Activated CD4-positive, alpha-beta T cell treated with anti-CD3 and anti-CD28 coated beads for 1 hour (primary cell): ENCODE results near the gene PLLP.

Experiments used
- DNase-seq: peaks from one replicate; pipeline ENCODE4 v3.0.0-alpha.2; 2020

PLLP gene

DNA sequence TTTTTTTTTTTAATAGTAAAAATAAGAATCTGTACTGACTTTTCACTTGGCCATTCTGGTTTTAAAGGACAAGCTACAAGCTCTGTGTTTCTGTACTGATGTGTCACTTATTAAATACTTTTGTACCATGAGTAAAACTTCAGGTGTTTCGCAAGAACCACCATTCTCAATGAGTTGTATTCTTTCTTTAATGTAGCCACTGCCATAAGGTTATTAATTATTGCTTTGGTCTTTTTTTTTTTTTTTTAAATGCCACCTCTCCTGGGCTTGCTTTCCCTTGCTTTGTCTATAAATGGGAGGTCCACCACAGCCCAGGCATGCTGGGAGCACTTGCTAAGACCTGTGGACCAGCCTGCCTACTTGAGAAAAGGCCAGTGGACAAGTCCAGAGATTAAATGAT lies 31.0 kb downstream of the PLLP start:
- no peak for DNase-seq

DNA sequence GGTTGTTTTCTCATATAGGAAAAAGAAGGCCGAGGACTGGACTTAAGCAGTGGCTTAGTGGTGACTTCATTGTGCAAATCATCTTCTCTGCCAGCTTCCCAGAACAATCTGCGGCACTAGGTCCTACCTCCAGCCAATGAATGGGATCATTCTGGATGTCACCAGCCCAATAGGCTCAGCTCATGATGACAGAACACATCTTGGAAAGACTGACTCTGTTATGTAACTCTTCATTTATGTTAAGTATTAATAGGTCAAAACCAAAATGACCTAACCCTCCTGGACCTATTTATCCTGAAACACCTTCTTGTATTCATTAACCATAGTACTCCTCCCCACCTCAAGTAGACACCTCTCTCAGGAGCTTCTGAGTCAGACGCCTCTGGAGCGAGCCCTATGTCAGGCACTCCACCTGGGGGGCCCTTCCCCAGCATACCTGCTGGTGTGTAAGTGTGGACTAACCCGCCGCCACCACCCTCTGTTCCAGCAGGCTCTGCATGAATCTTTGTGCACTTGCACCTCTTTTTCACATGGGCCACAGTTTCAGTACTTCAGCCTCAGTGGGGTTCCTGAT lies 32.2 kb downstream of the PLLP start:
- no peak for DNase-seq

DNA sequence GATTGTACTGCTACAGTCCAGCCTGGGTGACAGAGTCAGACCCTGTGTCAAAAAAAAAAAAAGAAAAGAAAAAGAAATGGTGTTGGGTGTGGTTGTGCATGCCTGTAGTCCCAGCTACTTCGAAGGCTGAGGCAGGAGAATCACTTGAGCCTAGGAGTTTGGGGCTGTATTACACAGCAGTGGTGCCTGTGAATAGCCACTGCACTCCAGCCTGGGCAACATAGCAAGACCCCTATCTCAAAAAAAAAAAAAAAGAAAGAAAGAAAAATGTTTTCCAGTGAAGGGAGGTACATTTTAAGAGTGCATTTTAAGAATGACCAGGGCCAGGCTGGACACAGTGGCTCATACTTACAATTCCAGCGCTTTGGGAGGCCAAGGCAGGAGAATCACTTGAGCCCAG lies 33.1 kb downstream of the PLLP start:
- DNase-seq = no peak

DNA sequence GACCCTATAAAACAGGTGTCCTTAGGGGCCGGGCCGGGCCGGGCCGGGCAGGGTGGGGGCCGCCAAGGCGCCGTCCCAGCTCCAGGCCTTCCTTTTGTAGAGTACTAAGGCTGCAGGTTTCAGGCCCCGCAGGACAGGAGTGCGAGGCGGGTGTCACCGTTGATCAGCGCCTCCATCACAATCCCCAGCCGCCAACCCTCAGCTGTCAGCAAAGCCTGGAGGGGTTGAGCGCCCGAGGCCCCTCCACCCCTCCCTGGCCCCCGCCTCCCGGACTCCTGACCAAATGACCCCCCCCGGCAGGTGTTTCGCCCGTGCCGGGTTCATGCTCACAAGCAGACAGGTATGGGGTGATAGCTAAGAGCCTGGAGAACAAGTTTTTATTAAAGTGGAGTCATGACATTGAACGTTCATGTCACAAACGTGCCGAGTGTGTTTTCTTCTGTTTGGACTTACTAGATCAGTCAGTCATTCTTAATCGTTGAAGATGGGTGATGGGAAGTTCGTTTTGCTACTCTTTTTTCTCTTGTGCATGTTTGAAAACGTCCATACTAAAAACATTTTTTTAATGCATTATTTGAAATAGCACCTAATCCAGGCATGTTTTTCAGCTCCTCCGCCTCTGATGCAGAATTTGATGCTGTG lies 38.9 kb downstream of the PLLP start:
- DNase-seq = no peak

DNA sequence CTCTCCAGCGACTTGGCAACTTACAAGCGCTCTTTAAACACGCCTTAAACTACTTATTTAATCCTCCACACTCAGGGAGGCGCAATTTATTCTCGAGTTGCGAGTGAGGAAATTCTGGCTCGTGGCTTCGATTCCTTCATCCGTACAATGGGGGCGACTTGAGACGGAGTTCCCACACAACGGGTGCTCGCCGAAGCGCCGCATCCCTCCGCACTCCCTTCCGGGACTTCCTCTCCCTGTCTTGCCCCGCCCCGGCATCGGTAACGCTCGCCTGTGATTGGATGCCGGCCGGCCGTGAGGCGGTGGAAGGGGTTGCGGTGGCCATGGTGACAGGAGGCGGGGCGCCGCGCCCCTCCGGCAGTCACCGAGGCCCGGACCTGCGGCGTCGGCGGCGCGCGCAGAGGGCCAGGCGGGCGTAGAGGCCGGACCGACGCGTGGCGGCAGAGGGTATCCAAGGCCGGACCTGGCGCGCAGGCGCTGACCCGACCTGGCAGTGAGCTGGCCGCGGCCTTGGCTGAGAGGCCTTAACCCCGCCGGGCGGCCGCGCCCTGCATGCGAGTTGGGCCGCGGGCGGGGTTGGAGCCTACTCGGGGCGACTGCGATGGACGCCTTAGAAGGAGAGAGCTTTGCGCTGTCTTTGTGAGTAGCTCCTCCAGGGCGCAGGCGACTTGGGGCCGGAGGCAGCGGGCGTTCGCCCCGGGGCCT lies 39.6 kb downstream of the PLLP start, which contains the start of gene ARL2BP:
ARL2BP (plus strand) TSS at position 493 of the 705 bp plus-strand sequence; CDS start at position 602, 109 bp downstream.
- DNase-seq = peak; percentile 95

DNA sequence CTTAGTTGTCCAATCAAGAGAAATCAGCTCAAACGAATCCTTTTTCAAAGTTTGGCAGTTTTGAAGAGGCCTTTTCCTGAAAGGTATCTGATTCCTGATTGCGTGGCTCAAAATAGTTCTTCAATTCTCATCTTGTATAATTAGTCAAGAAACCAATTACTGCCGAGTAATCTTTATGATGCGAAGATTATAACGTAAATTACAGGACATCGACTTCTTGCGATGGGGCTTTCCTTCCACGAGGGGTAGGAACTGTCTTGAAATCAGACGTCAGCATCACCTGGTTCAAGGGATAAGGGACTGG lies 40.1 kb downstream of the PLLP start:
- no peak for DNase-seq

DNA sequence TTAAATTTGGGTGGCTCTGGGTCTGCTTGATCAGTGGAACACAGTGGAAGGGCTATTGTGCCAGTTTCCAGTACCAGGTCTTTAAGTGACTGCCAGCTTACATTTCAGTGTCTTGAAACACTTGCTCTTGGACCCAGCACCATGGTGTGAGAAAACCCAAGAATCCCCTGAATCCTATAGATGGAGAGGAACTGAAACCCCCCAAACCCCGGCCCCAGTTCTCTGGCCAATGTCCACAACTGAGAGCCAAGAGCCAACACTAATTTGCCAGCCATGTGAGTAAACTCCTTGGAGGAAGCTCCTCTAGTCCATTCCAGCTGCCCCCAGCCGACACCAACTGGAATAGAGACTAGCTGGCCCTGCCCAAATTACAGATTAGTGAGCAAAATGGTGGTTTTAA lies 41.8 kb downstream of the PLLP start:
- DNase-seq = no peak

DNA sequence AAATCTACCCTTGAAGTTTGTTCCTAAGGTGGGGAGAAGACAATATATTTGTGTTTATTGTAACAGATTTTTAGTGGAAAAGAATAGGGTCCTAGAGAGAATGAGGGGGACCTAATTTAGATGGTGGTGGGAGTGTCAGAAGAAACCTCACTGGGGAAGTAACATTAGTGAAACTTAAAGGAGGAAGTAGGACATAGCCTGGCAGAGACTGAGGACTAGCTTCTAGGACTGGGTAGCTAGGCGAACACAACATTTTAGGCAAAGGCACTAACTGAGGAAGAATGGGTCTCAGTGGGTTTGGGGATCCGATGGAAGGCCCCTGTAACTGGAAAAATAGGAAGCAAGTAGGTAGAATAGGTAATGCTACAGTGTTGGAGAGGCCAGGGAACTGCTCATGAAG lies 43.6 kb downstream of the PLLP start:
- no peak for DNase-seq

DNA sequence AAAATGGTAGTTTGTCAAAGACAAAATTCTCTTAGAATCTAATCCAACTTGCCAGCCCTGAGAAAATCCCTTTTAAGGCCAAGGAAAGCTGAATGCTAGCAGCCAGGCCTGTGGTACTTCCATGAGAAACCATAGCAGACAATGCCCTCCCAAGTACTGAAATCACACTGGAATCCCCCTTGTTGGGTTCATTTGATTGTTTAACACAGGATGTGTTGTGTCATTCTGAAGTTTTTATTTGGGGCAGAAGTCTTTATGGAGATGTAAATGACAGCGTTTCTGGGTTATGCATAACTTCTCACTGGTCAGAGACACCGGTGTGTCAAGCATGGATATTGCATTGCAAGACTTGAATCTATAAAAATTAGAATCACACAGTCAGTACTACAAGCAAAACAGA lies 45.4 kb downstream of the PLLP start:
- DNase-seq = no peak

DNA sequence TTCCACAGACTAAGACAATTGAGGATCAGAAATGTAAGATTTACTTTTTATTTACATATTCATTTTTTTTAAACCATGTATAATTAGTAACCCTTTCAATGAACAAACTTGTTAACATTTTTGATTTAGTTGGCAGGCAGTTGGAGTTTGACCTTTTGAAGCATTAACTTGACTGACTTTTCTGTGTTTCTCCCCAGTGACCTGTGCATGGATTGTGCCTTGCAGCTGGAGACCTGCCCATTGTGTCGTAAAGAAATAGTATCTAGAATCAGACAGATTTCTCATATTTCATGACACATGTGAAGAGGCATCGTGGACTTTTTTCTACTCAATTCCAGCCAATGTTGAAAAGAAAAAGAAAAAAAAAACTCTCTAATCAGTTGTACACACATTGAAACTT lies 45.8 kb downstream of the PLLP start:
- DNase-seq = no peak

DNA sequence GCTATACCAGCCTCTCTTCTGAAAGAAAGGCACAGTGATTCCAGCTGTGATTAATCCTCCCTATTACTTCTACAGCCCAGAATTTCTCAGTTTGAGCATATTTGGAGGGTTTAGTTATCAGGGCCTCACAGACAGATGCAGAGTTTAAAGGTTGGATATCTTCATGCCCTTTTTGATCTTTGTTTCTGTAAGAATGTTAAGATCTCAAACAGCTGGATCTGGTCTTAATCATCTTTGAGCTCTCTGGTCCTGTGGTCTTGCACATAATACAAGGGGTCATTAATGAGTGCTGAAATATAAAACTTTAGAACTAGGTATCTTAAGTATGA lies 48.5 kb downstream of the PLLP start:
- no peak for DNase-seq

DNA sequence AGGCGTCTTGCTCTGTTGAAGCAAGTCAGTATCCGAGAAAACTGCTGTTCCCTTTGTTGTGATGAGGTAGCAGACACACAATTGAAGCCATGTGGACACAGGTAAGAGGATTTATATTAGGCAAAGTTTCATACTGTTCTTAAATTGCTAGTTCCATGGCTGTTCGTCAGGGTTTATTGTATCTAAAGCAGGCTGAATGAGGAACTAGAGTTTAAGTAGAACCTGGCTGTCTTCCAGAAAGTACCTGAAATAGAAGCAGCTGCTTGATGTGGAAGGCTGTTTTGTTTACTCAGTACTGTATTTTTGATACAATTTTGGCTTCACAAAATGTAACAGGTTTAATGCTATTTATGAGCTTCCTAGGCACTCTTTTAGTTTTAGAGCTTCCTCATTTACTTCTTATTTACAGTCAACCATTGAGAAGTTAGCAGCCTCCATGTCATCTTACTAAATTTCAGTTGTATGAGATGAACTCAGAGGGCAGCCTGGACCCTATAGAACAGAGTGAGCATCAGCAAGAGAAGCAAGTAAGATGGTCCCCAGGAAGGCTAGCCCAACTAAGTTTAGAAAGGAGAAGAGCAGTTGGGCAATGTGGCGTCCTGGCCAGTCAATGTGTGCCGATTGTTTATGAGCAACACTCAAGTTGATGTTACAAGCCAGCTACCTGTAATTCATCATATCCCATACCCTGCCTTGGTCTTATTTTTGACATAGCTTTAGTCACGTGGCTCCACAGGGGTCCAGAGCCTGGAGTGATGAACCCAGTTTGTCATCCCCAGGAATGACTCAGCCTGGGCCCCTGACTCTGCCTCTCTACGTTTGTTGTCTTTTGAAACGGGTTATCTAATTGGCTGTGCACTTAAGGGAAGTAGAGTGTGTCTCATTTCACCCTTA lies 49.1 kb downstream of the PLLP start:
- DNase-seq = no peak

DNA sequence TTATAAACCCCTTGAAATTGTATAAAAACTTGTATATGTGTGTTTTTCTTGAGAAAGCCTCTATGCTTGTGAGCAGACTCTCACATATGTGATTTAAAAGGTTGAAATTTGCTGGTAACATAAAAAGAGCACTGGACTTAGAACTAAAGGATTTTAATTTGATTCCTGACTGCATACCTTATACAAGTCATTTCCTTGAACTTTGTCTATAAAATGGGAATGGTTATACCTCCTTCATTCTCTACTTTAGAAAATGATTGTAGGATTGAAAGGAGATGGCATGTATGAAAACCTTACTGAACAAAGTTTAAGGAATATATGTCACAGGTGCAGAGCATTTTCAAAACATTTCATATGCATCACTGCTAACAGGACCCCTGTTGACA lies 49.8 kb downstream of the PLLP start:
- no peak for DNase-seq

DNA sequence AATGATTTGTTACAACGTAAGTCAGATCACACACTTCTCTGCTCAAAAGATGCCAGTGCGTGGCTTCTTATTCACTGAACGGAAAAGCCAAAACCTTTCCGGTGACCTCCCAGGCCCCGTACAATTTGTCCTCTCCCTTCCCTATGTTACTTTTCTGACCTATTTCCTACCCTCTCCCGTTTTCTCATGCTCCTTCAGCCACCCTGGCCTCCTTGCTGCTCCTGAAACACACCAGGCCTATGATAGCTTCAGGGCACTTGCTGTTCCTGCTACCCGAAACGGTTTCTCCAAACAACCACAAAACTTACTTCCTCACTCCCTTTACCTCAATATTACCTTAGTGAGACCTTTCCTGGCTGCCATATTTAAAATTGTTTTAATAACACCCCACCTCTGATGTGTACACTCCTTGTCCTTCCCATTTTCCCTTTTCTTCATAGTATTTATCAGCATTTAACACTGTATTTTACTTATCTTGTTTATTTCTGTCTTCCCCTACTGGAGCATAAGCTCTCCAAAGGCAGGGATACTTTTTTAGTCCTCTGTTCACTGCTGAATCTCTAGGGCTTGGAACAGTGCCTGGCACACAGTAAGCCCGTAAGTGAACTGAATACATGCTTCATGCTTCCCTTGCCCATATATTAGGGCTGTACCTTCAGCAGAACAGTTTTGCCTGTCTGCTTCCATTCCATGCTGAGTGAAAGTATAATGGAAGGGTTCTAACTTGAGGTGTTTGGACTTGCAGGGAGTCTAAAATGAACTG lies 50.3 kb downstream of the PLLP start:
- no peak for DNase-seq

DNA sequence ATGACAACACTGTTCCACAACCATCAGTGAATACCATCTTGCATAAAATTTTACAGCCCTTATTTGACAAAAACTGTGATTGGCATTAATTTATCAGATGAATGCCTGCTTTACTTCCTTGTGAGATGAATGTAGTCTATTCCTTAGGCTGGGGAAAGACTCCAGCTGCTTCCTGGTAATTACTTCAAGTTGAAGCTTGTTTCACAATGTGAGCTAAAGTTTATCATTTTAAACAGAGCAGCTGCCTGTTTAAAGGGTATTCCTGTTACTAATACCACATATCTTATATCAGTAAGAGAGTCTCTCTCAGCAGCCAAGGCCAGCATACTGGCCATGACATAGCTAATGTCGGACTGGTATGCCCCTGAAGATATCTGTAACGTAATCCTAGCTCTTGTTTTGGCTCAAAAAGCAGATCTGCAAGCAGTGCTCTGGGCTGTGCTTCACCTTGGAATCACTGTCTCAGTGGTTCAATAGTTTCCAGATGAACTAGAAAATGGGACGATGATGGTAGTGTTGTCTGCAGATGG lies 52.6 kb downstream of the PLLP start:
- DNase-seq = no peak

DNA sequence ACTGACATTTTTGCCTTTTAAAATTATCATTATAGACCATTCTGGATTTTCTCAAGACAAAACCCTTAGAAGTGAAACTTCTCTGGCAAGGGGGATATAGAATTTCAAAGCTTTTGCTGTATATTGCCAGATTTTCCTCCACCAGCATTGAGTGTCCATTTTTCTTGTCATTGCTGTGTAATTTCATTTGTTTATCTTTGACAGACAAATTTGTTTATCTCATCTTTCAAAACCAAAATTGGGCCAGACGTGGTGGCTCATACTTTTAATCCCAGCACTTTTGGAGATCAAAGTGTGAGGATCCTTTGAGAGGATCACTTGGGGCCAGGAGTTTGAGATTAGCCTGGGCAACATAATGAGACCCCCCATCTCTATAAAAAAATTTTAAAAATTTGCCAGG lies 55.4 kb downstream of the PLLP start:
- DNase-seq = no peak

DNA sequence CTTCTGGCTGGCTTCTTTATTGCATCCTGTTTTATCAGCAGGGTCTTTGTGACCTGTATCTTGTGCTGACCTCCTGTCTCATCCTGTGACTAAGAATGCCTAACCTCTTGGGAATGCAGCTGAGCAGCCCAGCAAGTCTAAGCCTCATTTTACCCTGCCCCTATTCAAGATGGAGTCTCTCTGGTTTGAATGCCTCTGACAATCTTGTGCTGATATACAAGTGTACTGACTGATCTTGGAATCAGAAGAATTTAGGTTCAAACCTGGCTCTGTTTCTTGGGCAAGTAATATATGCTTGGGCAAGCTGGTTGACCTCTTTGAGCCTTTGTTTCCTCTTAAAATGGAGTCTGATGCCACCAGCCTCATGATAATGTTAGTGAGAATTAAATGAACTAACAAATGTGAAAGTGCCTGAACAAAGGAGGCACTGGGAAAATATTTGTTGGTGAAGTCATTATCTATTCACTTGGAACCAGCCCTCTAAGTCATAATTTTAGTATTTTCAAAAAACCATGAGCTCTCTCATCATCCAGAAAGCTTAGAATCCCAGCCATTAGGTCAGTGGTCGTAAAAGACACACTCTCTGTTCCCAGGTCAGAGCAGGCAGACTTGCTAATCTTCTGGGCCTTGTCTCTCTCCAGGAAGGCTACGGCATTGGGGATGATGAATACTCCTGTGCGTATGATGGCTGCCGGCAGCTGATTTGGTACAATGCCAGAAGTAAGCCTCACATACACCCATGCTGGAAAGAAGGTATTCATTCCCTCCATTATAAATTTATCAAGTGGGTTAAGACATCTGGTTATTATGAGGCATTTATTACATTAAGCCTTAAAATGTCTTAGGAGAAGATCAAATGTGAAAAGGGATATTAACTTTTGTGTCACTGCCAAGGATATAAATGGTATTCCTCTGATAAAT lies 57.5 kb downstream of the PLLP start:
- DNase-seq = no peak

DNA sequence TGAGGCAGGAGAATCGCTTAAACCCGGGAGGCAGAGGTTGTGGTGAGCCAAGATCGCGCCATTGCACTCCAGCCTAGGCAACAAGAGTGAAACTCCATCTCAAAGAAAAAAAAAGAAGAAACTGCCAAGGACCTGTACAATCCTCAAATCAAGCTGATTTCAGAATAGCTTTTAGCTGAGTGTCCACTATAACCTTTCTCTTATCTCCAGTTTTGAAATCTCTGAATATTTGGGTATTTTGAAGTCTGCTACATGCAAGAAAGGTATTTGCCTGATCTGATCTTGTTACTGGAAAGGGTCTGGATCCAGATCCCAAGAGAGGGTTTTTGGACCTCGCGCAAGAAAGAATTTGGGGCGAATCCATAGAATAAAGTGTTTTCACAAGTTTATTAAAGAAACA lies 58.5 kb downstream of the PLLP start:
- no peak for DNase-seq

DNA sequence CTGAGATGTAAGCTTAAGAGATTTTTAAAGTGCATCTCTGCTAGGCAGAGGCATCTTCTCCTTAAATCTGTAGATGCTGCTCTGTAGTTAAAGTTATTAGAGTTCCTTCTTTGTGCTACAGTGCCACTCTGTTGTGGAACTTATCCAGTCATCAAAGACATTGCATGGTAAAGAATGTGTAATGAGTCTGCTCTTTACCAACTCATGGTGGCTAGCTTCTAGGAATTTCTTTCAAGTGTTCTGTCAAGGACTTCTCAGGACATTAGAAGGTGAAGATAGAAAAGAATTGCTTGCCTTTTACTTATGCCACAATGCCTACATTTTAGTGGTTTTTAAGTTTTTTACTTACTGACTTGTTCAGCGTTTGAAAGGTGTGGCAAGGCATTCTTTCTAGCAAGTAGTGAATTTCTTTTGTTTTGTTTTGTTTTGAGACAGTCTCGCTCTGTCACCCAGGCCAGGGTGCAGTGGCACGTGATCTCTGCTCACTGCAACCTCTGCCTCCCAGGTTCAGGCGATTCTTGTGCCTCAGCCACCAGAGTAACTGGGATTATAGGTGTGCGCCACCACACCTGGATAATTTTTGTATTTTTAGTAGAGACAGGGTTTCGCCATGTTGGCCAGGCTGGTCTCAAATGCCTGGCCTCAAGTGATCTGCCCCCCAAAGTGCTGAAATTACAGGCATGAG lies 59.7 kb downstream of the PLLP start:
- DNase-seq = no peak

DNA sequence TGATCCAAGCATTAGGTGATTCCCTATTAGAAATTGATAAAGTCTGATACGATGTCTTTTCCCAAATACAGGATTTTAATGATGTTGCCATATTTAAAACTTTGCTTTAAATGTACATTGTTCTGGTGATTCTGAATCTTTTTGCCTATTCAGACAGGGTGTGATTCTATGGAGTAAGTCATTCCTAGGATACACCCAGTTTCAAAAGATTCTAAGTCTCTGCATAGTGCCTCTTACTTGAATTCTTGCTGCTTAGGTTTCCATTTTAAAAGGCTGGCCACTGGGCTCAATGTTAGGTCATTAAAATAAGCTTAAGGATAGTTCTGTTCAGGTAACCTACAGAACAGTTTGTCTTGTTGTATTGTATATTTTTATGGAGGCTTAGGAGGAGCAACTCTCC lies 61.4 kb downstream of the PLLP start:
- no peak for DNase-seq

DNA sequence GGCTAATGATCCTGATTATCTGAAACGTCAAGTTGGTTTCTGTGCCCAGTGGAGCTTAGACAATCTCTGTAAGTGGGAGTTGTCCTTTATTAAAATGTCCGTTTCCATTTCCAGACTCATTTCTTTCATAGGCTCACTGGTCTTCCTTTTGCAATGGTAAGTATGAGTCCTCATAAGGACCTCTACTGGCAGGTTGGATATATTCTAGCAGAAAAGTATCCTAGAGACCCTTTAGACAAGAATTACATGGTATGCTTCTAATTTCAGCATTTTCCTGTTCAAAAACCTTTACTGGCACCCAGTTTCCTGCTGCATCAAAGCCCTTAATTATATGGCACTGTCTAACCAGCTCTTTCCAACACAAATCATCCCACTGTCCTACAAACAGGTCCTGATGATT lies 67.5 kb downstream of the PLLP start:
- DNase-seq = no peak
